NCI-H2196 treated with DMSO at 0.1 percent for 48 hours (cell line): ENCODE results near the gene EIF2S3.

Source experiments
- DNase-seq: peaks from one replicate; lab custom pipeline; 2025; ENCODE audit not compliant: unreplicated experiment; lab: John Stamatoyannopoulos, UW

The EIF2S3 gene

DNA sequence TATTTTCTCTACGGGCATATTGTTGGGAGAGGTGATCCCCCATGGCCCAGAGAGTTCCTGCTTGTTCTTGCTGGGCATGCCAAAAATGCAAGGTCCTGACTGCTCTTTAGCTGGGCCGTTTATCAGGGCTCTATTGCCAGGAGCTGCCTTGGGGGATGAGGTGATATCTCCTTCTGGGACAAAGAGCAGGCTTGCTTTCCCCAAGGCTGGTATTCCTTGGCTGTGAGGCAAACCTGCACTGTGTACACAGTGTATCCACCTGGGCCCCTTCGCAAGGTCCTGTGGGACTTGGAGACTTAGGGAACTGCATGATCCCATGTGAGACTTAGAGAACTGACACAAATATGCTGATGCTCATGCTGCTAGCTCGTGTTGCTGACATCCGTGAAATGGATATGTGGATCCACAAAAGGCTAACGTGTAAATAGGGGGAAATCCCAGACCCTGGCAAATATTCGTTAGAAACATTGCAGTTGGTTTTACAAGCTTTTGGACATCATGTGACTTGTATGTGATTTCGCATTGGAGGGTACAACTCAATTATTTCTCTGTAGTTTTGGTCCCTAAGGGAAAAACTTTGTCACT lies 70.4 kb downstream of the EIF2S3 start:
- DNase-seq = no peak
